RWPE2 (cell line): Measurements from ENCODE around the gene CCDC18.

Experiments used
- ATAC-seq: fragments of 200-7000 bp; cut with Tn5 transposase; 3 replicates; pipeline ENCODE4 v1.9.1; 2021; ENCODE audit warnings: low read depth
- DNase-seq: peaks from one replicate; pipeline ENCODE4 v3.0.0-alpha.2; 2020; ENCODE audit warnings: low spot score
- H3K27ac ChIP-seq: fragments of 450-650 bp; 2 replicates; pipeline ENCODE4 v1.5.1; 2017; ENCODE audit warnings: mild to moderate bottlenecking; ENCODE audit not compliant: poor library complexity, severe bottlenecking
- H3K27me3 ChIP-seq: fragments of 250-450 bp; sonication (Bioruptor Pico); 2 replicates; pipeline ENCODE4 v1.5.1; 2021; ENCODE audit warnings: mild to moderate bottlenecking, moderate library complexity; ENCODE audit not compliant: insufficient read depth, poor library complexity, severe bottlenecking
- H3K36me3 ChIP-seq: fragments of 250-450 bp; sonication (Bioruptor Pico); 2 replicates; pipeline ENCODE4 v1.5.1; 2020; ENCODE audit warnings: low read depth, mild to moderate bottlenecking, moderate library complexity
- H3K4me1 ChIP-seq: fragments of 250-450 bp; sonication (Bioruptor Pico); 2 replicates; pipeline ENCODE4 v1.5.1; 2021; ENCODE audit warnings: mild to moderate bottlenecking, moderate library complexity; ENCODE audit not compliant: insufficient read depth, poor library complexity, severe bottlenecking
- H3K4me3 ChIP-seq: fragments of 250-450 bp; sonication (Bioruptor Pico); 2 replicates; pipeline ENCODE4 v1.5.1; 2021; ENCODE audit warnings: mild to moderate bottlenecking, moderate library complexity; ENCODE audit not compliant: severe bottlenecking
- H3K9me3 ChIP-seq: fragments of 250-450 bp; sonication (Bioruptor Pico); 2 replicates; pipeline ENCODE4 v1.5.1; 2021; ENCODE audit warnings: mild to moderate bottlenecking, moderate library complexity; ENCODE audit not compliant: severe bottlenecking
- TF ChIP-seq, protein P1 (sequence below): fragments of 450-650 bp; IDR thresholded peaks from one replicate; pipeline ENCODE4 v1.5.1; 2017; ENCODE audit warnings: mild to moderate bottlenecking, moderate library complexity; ENCODE audit not compliant: poor library complexity, severe bottlenecking

CCDC18 gene

DNA sequence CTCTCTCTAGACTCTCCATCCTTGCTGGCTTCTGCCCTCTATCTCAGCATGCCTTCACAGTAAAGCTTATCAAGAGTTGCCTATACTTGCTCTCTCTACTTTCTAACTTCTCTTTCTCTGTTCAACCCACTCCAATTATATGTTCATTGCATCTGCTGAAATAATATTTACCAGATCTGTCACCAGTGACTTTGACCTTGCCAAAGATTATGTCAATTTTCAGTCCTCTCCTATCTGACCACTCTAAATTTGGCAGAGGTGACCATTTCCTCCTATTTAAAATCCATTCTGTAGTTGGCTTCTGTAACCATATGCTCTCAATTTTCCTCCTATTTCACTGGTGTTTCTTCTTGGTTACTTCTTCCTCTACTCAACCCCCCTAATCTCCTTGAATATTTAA lies 126.4 kb downstream of the CCDC18 start:
- ATAC-seq (no peak), DNase-seq (no peak)
- Histone ChIP-seq H3K4me3 (no peak overlapping the region), H3K4me1 (no peaks in the 10 kb centered on the region), H3K9me3 (no peaks in the 10 kb centered on the region), H3K36me3 (no peaks in the 10 kb centered on the region; the same call in 1 of the 2 replicates), H3K27ac (no peak overlapping the region), H3K27me3 (no peaks in the 10 kb centered on the region)
- TF ChIP-seq, protein P1, sequence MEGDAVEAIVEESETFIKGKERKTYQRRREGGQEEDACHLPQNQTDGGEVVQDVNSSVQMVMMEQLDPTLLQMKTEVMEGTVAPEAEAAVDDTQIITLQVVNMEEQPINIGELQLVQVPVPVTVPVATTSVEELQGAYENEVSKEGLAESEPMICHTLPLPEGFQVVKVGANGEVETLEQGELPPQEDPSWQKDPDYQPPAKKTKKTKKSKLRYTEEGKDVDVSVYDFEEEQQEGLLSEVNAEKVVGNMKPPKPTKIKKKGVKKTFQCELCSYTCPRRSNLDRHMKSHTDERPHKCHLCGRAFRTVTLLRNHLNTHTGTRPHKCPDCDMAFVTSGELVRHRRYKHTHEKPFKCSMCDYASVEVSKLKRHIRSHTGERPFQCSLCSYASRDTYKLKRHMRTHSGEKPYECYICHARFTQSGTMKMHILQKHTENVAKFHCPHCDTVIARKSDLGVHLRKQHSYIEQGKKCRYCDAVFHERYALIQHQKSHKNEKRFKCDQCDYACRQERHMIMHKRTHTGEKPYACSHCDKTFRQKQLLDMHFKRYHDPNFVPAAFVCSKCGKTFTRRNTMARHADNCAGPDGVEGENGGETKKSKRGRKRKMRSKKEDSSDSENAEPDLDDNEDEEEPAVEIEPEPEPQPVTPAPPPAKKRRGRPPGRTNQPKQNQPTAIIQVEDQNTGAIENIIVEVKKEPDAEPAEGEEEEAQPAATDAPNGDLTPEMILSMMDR: no peak

DNA sequence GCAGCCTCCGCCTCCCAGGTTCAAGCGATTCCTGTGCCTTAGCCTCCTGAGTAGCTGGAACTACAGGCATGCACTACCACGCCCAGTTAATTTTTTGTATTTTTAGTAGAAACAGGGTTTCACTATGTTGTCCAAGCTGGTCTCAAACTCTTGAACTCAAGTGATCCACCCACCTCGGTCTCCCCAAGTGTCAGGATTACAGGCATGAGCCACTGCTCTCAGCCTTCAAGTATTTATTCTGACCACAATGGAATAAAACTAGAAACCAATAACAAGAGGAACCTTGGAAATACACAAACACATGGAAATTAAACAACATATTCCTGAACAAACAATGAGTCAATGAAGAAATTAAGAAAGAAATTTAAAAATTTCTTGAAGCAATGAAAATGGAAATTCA lies 132.5 kb downstream of the CCDC18 start:
- Histone ChIP-seq H3K27ac (no peak overlapping the region), H3K4me3 (no peak overlapping the region), H3K4me1 (peaks cover 8% of the 10 kb centered on the region), H3K27me3 (no peaks in the 10 kb centered on the region), H3K9me3 (no peaks in the 10 kb centered on the region), H3K36me3 (no peaks in the 10 kb centered on the region; the same call in 1 of the 2 replicates)
- TF ChIP-seq, protein P1: no peak
- ATAC-seq (no peak), DNase-seq (no peak)

DNA sequence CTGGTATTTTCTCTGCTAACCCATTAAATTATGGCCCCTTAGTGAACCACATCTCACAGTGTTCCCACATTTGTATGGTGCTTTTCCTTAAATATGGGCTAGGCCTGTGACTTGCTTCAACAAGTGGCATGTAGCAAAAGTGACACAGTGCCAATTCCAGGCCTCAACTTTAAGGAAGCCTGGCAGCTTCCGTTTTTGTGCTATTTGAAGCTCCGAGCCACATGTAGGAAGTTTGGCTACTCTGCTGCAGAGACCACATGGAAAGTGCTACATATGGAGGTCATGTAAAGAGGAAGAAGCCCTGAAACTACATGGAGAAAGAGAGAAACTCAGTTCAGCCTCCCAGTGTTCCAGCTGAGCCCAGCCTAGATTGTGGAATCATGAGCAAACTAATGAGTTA lies 136.7 kb downstream of the CCDC18 start:
- H3K36me3 ChIP-seq: no peaks in the 10 kb centered on the region
- no peaks in the 10 kb centered on the region for H3K9me3 ChIP-seq
- H3K27me3 ChIP-seq: no peaks in the 10 kb centered on the region
- H3K4me1 ChIP-seq: peaks cover 13% of the 10 kb centered on the region
- ATAC-seq (no peak), DNase-seq (no peak)
- TF ChIP-seq, protein P1: no peak
- no peak overlapping the region for H3K27ac ChIP-seq
- no peak overlapping the region for H3K4me3 ChIP-seq

DNA sequence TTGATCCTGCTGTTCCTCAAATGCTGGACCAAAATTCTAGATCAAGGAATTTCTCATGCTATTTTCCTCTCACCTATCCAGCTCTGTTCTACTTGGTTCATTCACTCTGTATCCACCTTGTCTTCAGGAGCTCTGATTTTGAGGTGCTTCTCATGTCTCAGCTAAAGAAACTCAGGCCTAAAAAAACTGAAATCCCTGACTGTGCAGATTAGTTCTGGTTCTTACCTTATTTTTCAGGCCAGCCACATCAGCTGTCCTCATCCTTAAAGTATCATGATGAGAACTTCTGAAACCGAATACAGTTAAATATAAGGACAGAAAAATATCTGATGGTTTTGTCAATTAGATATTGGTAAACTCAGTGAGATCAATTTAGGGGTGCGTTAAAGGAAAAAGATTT lies 137.4 kb downstream of the CCDC18 start:
- no peak for DNase-seq
- Histone ChIP-seq H3K4me1 (peaks cover 16% of the 10 kb centered on the region), H3K4me3 (no peak overlapping the region), H3K9me3 (no peaks in the 10 kb centered on the region), H3K36me3 (no peaks in the 10 kb centered on the region), H3K27me3 (no peaks in the 10 kb centered on the region), H3K27ac (no peak overlapping the region)
- no peak for ATAC-seq
- TF ChIP-seq, protein P1: no peak

DNA sequence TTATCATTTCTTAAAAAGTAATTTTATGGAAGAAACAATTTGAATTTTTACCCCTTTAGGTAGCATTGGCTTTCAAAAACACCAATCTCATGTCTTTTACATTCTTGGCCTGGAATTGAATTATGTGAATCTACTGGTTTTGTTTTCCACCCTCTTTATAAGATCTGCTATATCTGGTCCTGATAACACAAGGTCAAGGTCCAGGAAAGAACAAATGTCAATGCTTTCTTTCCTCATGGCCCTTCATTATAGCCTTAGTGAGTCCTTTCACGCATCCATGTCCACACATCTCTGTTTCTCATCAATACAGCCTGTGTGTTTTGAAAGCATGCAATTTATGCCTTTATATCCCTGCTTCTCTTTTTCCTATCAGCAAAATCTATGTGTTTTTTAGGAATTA lies 141.2 kb downstream of the CCDC18 start:
- H3K27ac ChIP-seq: no peak overlapping the region
- H3K4me3 ChIP-seq: no peak overlapping the region

More for the DNA sequence above, 141.2 kb downstream of the CCDC18 start:
- Histone ChIP-seq H3K9me3 (no peaks in the 10 kb centered on the region), H3K27me3 (no peaks in the 10 kb centered on the region), H3K4me1 (peaks cover 33% of the 10 kb centered on the region), H3K36me3 (no peaks in the 10 kb centered on the region)
- ATAC-seq (no peak), DNase-seq (no peak)
- TF ChIP-seq, protein P1: no peak
